Measurements from ENCODE around the gene EIF2D.

GRCh38 chr1:206577626-206578025 is 34.6 kb downstream of the EIF2D start:
- TF ChIP-seq MEF2A (IDR thresholded peaks at IDR 0.05; ENCODE audit: control insufficient read depth, low read depth, low read length) (no peak), JUN (IDR thresholded peaks at IDR 0.05; ENCODE audit: borderline replicate concordance, low read depth, low read length) (no peak), JUN (CRISPR knock-in tag; IDR thresholded peaks at IDR 0.05; ENCODE audit: borderline replicate concordance) (no peak), E2F3 (CRISPR knock-in tag; IDR thresholded peaks at IDR 0.05) (no peak), CC2D1A (IDR thresholded peaks at IDR 0.05) (no peak), GTF2B (IDR thresholded peaks at IDR 0.05; ENCODE audit: extremely low read depth, insufficient read length) (no peak), RNF219 (CRISPR knock-in tag; IDR thresholded peaks at IDR 0.05) (no peak), HCFC1 (IDR thresholded peaks at IDR 0.05; ENCODE audit: low read depth, low read length) (no peak), CTCF (IDR thresholded peaks at IDR 0.05 in 2 of 3, conservative IDR thresholded peaks at IDR 0.05 in 1 of 3; ENCODE audit: insufficient read depth in 2 of 3, low read depth in 1 of 3, low read length in 3 of 3) (no peak), FIP1L1 (IDR thresholded peaks at IDR 0.05; ENCODE audit: low read depth, low read length, poor library complexity, severe bottlenecking) (no peak), VEZF1 (CRISPR knock-in tag; IDR thresholded peaks at IDR 0.05) (no peak), RAD21 (CRISPR knock-in tag; conservative IDR thresholded peaks at IDR 0.05 in 1 of 2, IDR thresholded peaks at IDR 0.05 in 1 of 2) (no peak)
